Measurements from ENCODE around the gene PDCL2. TPM values are rescaled to one million over a fixed set of nuclear protein-coding genes. Genes with fewer than 3 reads are reported as not detected.

The PDCL2 gene
- total and polyA plus RNA-seq, 9 donors = not detected

- no peaks in the 10 kb centered on the region for H3K9me3 ChIP-seq
- H3K4me3 ChIP-seq = peak within 1 kb of the TSS; percentile 78
- no peaks in the 10 kb centered on the region for H3K36me3 ChIP-seq
- TF ChIP-seq EP300 (IDR thresholded peaks at IDR 0.05) = no peak
- TF ChIP-seq CTCF (IDR thresholded peaks at IDR 0.05) = peak; percentile 47 to 70 (median 70)
- TF ChIP-seq POLR2A (IDR thresholded peaks at IDR 0.05) = peak; percentile 58
- peak; percentile 86 to 93 (median 91) for DNase-seq
- H3K27ac ChIP-seq = peak within 1 kb of the TSS; percentile 94 to 99
- intact Hi-C loops (cut with DNase I) = loop anchor here in 3 of 4 donors (2.0 to 10.0 kb wide), 3 partner anchors 150 to 202 kb away; partner anchors contain the start of gene SRD5A3 (in 2 of the 3)
- H3K27me3 ChIP-seq = no peaks in the 10 kb centered on the region
- WGBS, 3 donors = 0% methylated on average over 52 to 71 of the region's 71 CpGs
- H3K4me1 ChIP-seq (ENCODE audit: insufficient read depth) = no peaks in the 10 kb centered on the region
Measured at GRCh38 chr4:55546756-55547465, 45.1 kb downstream of the PDCL2 start, which contains the start of gene CLOCK. Gene CLOCK, minus strand, starts transcription at chr4:55546909. Its CDS starts 64,124 bp downstream, at chr4:55482785.

GRCh38 chr4:55546506-55546755, 45.6 kb downstream of the PDCL2 start:
- Histone ChIP-seq H3K27ac (peak overlapping the region; percentile 94 to 99), H3K36me3 (no peaks in the 10 kb centered on the region), H3K4me3 (peak overlapping the region; percentile 78), H3K27me3 (no peaks in the 10 kb centered on the region), H3K9me3 (no peaks in the 10 kb centered on the region), H3K4me1 (ENCODE audit: insufficient read depth) (no peaks in the 10 kb centered on the region)
- no peak for DNase-seq
- intact Hi-C loops (cut with DNase I) = loop anchor here in 3 of 4 donors (2.0 to 10.0 kb wide), 3 partner anchors 150 to 202 kb away; partner anchors contain the start of gene SRD5A3 (in 2 of the 3)
- WGBS, 3 donors = 0 to 1% (median 0%) methylated on average over 6 to 15 of the region's 16 CpGs
- TF ChIP-seq EP300 (IDR thresholded peaks at IDR 0.05) = no peak
- no peak for TF ChIP-seq CTCF (IDR thresholded peaks at IDR 0.05)
- no peak for TF ChIP-seq POLR2A (IDR thresholded peaks at IDR 0.05)

GRCh38 chr4:55545641-55546505, 46.2 kb downstream of the PDCL2 start:
- Histone ChIP-seq H3K27me3 (no peaks in the 10 kb centered on the region), H3K4me3 (peak overlapping the region; percentile 78), H3K4me1 (ENCODE audit: insufficient read depth) (no peaks in the 10 kb centered on the region), H3K9me3 (no peaks in the 10 kb centered on the region), H3K36me3 (no peaks in the 10 kb centered on the region), H3K27ac (peak overlapping the region; percentile 94 to 99)
- intact Hi-C loops (cut with DNase I) = loop anchor here in 3 of 4 donors (2.0 to 10.0 kb wide), 3 partner anchors 149 to 201 kb away; partner anchors contain the start of gene SRD5A3 (in 2 of the 3)
- WGBS, 3 donors = 0% methylated on average over 58 to 87 of the region's 87 CpGs
- DNase-seq = peak; percentile 76 to 87 (median 86)
- TF ChIP-seq CTCF (IDR thresholded peaks at IDR 0.05) = no peak
- no peak for TF ChIP-seq EP300 (IDR thresholded peaks at IDR 0.05)
- peak; percentile 14 for TF ChIP-seq POLR2A (IDR thresholded peaks at IDR 0.05)

- intact Hi-C loops (cut with DNase I) = loop anchor here in 2 of 4 donors (5.0 to 10.0 kb wide), 2 partner anchors 198 to 200 kb away; partner anchors contain the start of gene SRD5A3 (in 2 of the 2)
- DNase-seq = no peak
- Histone ChIP-seq H3K27ac (peak overlapping the region in 1 of 2 donors; percentile 99), H3K27me3 (no peaks in the 10 kb centered on the region), H3K4me3 (peak overlapping the region; percentile 78), H3K36me3 (no peaks in the 10 kb centered on the region), H3K4me1 (ENCODE audit: insufficient read depth) (no peaks in the 10 kb centered on the region), H3K9me3 (no peaks in the 10 kb centered on the region)
- TF ChIP-seq EP300 (IDR thresholded peaks at IDR 0.05) (no peak), POLR2A (IDR thresholded peaks at IDR 0.05) (no peak)
- 0 to 1% (median 1%) methylated on average over 6 of the region's 6 CpGs for WGBS, 3 donors
Measured at GRCh38 chr4:55545151-55545550, 46.9 kb downstream of the PDCL2 start.
